Ovary (tissue), 9 donors: ENCODE data around the gene ABI3BP. TPM values are rescaled to one million over a fixed set of nuclear protein-coding genes. Genes with fewer than 3 reads are reported as not detected.
A peak's percentile ranks its signal among the peaks of the same experiment; 100 is the strongest.

ENCODE experiments used
- DNase-seq, 5 donors: peaks; one replicate each; pipeline ENCODE4 v3.0.0-alpha.2; 2019 to 2020
- H3K27ac ChIP-seq, 2 donors: fragments of 200-600 bp; one replicate each; pipeline versions ENCODE4 v1.5.1 to v1.8.0; 2019 to 2022
- H3K27me3 ChIP-seq: fragments of 200-600 bp; one replicate; pipeline ENCODE4 v1.8.0; 2022
- H3K36me3 ChIP-seq: fragments of 200-600 bp; sonication (generic); one replicate; pipeline ENCODE4 v1.5.1; 2019
- H3K4me1 ChIP-seq: one replicate; pipeline ENCODE4 v1.8.1; 2013; ENCODE audit warnings: mild to moderate bottlenecking, moderate library complexity; ENCODE audit not compliant: insufficient read depth
- H3K4me3 ChIP-seq: fragments of 200-600 bp; sonication (generic); one replicate; pipeline ENCODE4 v1.5.1; 2017
- H3K9me3 ChIP-seq, 2 donors: fragments of 200-600 bp in 1 of 2; sonication (generic) in 1 of 2; one replicate each; pipeline versions ENCODE4 v1.5.1 to v1.8.1; 2013 to 2019; ENCODE audit warnings: mild to moderate bottlenecking in 1 of 2, moderate library complexity in 1 of 2
- CTCF ChIP-seq, 3 donors: fragments of 450-650 bp in 2 of 3; fragments of 200-600 bp in 1 of 3; IDR thresholded peaks; one replicate each; pipeline versions ENCODE4 v1.5.1 to v1.8.0; 2016 to 2022; ENCODE audit warnings: antibody characterized with exemption in 3 of 3, mild to moderate bottlenecking in 1 of 3
- EP300 ChIP-seq: sonication (generic); formaldehyde crosslinking; IDR thresholded peaks from one replicate; pipeline ENCODE4 v1.6.1; 2017; ENCODE audit warnings: antibody characterized with exemption
- POLR2A ChIP-seq: fragments of 450-650 bp; IDR thresholded peaks from one replicate; pipeline ENCODE4 v1.6.1; 2017; ENCODE audit warnings: antibody characterized with exemption, mild to moderate bottlenecking, moderate library complexity
- WGBS, 3 donors: extraction: QIAGEN DNeasy Blood & Tissue Kit in 1 of 3; methylation state at CpG; one replicate each; pipeline versions ENCODE4 v1.1.5 to v1.1.7; 2013 to 2017; 5-methylcytosine and 5-hydroxymethylcytosine counted together
- intact Hi-C, 4 donors: fragments of 100-400 bp; cut with DNase I; formaldehyde crosslinking; loops; one replicate each; pipeline versions ENCODE4 v1.11.0 to v1.15.1; 2022 to 2023
- polyA plus RNA-seq, 2 donors: library from polyadenylated mRNA; stranded (reverse); fragments of 200-250 nt in 1 of 2; fragments of 350-450 nt in 1 of 2; fragmentation: Illumina TruSeq in 1 of 2; extraction: RNeasy Lipid Tissue Mini Kit (QIAGEN cat#74804) in 1 of 2; gene quantifications; one replicate each; pipeline ENCODE4 v1.2.3, GENCODE V29; 2013 to 2014
- total RNA-seq, 7 donors: library from RNA; depleted of rRNA in 2 of 7; stranded (reverse); fragments of >200 nt in 2 of 7; fragmentation: NEBNext Ultra II Directional in 3 of 7; extraction: Animal tissue kit (Norgen Biotek cat#: 25700) in 3 of 7; gene quantifications; one replicate each; pipeline versions ENCODE4 v1.1.0 to v1.2.4, GENCODE V29; 2016 to 2023
- donor health status: DM: no; HTN: no; CAD: no; lungs with moderate emphysema.
- donor health status: DM: no; HTN: no; CAD: no.
- donor health status: Bipolar disorder and iron deficiency.
- donor health status: DM: yes; HTN: yes; CAD: no.
- donor health status: DM: no; HTN: no; CAD: no.
- donor health status: DM: yes; HTN: yes; CAD: no.

Gene ABI3BP
- total and polyA plus RNA-seq, 9 donors, result 31.1 to 229 (median 84.1) TPM

GRCh38 chr3:100992231-100993012, 799 bp downstream of the ABI3BP start:
- peak in 1 of 5 donors; percentile 23 for DNase-seq
- intact Hi-C loops, result no loop called here
- Histone ChIP-seq H3K27me3 (no peaks in the 10 kb centered on the region), H3K4me1 (peaks cover 1% of the 10 kb centered on the region), H3K4me3 (peak overlapping the region; percentile 37), H3K36me3 (no peaks in the 10 kb centered on the region), H3K9me3 (no peaks in the 10 kb centered on the region), H3K27ac (peak overlapping the region in 1 of 2 donors; percentile 75)
- no peak for TF ChIP-seq EP300
- TF ChIP-seq CTCF (IDR thresholded peaks at IDR 0.05), result no peak
- TF ChIP-seq POLR2A, result no peak
- 2 to 4% (median 2%) methylated on average over 3 of the region's 3 CpGs for WGBS, 3 donors

- no peak overlapping the region for H3K27ac ChIP-seq
- H3K9me3 ChIP-seq, result no peaks in the 10 kb centered on the region
- no peaks in the 10 kb centered on the region for H3K36me3 ChIP-seq
- no peak for TF ChIP-seq EP300
- TF ChIP-seq POLR2A, result no peak
- no peak for TF ChIP-seq CTCF (IDR thresholded peaks at IDR 0.05)
- H3K4me3 ChIP-seq, result no peak overlapping the region
- no peak for DNase-seq
- intact Hi-C loops, result no loop called here
- peaks cover 1% of the 10 kb centered on the region for H3K4me1 ChIP-seq
- no peaks in the 10 kb centered on the region for H3K27me3 ChIP-seq
- 82 to 100% (median 88%) methylated on average over 1 of the region's 1 CpG for WGBS, 3 donors
Observed at GRCh38 chr3:100988080-100988479, 5.1 kb downstream of the ABI3BP start.

- no peak overlapping the region for H3K4me3 ChIP-seq
- no peak for TF ChIP-seq EP300
- TF ChIP-seq POLR2A, result no peak
- no peak for TF ChIP-seq CTCF (IDR thresholded peaks at IDR 0.05)
- H3K27ac ChIP-seq, result peak overlapping the region in 1 of 2 donors; percentile 47
- no peak for DNase-seq
- H3K4me1 ChIP-seq, result peaks cover 5% of the 10 kb centered on the region
- H3K9me3 ChIP-seq, result no peaks in the 10 kb centered on the region
- no peaks in the 10 kb centered on the region for H3K27me3 ChIP-seq
- intact Hi-C loops, result no loop called here
- no peaks in the 10 kb centered on the region for H3K36me3 ChIP-seq
Observed at GRCh38 chr3:100984308-100984707, 8.9 kb downstream of the ABI3BP start.

- DNase-seq, result peak; percentile 60 to 82 (median 72)
- no peaks in the 10 kb centered on the region for H3K27me3 ChIP-seq
- WGBS, 3 donors, result 2 to 5% (median 5%) methylated on average over 4 of the region's 4 CpGs
- peaks cover 5% of the 10 kb centered on the region for H3K4me1 ChIP-seq
- no peaks in the 10 kb centered on the region for H3K9me3 ChIP-seq
- H3K4me3 ChIP-seq, result no peak overlapping the region
- H3K36me3 ChIP-seq, result no peaks in the 10 kb centered on the region
- intact Hi-C loops, result no loop called here
- TF ChIP-seq CTCF (IDR thresholded peaks at IDR 0.05), result no peak
- TF ChIP-seq POLR2A, result no peak
- H3K27ac ChIP-seq, result peak overlapping the region; percentile 33 to 51
Observed at GRCh38 chr3:100982710-100983109, 10.5 kb downstream of the ABI3BP start.
